Mucosa of rectum (tissue), 2 donors: ENCODE data around the gene GPR146.

Source experiments
- H3K27ac ChIP-seq, 2 donors: one replicate each; pipeline ENCODE4 v1.7.0; 2013; ENCODE audit warnings: inconsistent platforms in 2 of 2, low read depth in 2 of 2, low read length in 2 of 2
- H3K27me3 ChIP-seq, 2 donors: one replicate each; pipeline ENCODE4 v1.7.0; 2013; ENCODE audit warnings: low read length in 2 of 2; ENCODE audit not compliant: control insufficient read depth in 2 of 2, insufficient read depth in 2 of 2
- H3K36me3 ChIP-seq, 2 donors: one replicate each; pipeline ENCODE4 v1.7.0; 2013; ENCODE audit warnings: low read length in 2 of 2; ENCODE audit not compliant: control insufficient read depth in 2 of 2, insufficient read depth in 2 of 2
- H3K4me1 ChIP-seq, 2 donors: one replicate each; pipeline ENCODE4 v1.7.0; 2013; ENCODE audit warnings: low read length in 2 of 2, mild to moderate bottlenecking in 1 of 2; ENCODE audit not compliant: control insufficient read depth in 2 of 2, insufficient read depth in 2 of 2
- H3K4me3 ChIP-seq, 2 donors: one replicate each; pipeline ENCODE4 v1.7.0; 2013; ENCODE audit warnings: low read length in 2 of 2
- H3K9ac ChIP-seq, 2 donors: one replicate each; pipeline ENCODE4 v1.7.0; 2013; ENCODE audit warnings: low read length in 2 of 2, low read depth in 1 of 2, mild to moderate bottlenecking in 1 of 2
- H3K9me3 ChIP-seq, 2 donors: one replicate each; pipeline ENCODE4 v1.7.0; 2013; ENCODE audit warnings: low read length in 2 of 2; ENCODE audit not compliant: control insufficient read depth in 2 of 2
- donor health status: healthy.
- donor health status: Normal muscosa, but diverticular disease.

GPR146 gene

GRCh38 chr7:1093916-1094508, 49.7 kb downstream of the GPR146 start:
- H3K36me3 ChIP-seq = peaks cover 8 to 11% of the 10 kb centered on the region in 2 donors
- no peaks in the 10 kb centered on the region for H3K4me1 ChIP-seq
- no peaks in the 10 kb centered on the region for H3K9me3 ChIP-seq
- H3K27ac ChIP-seq = no peak overlapping the region
- H3K4me3 ChIP-seq = no peak overlapping the region
- no peak overlapping the region for H3K9ac ChIP-seq
- no peaks in the 10 kb centered on the region for H3K27me3 ChIP-seq

GRCh38 chr7:1094870-1095269, 50.5 kb downstream of the GPR146 start:
- Histone ChIP-seq H3K27ac (no peak overlapping the region), H3K27me3 (no peaks in the 10 kb centered on the region), H3K36me3 (peaks cover 11% of the 10 kb centered on the region in 2 donors), H3K9ac (no peak overlapping the region), H3K4me1 (no peaks in the 10 kb centered on the region), H3K4me3 (no peak overlapping the region), H3K9me3 (no peaks in the 10 kb centered on the region)

- Histone ChIP-seq H3K36me3 (peaks cover 11% of the 10 kb centered on the region in 2 donors), H3K27me3 (no peaks in the 10 kb centered on the region), H3K9ac (no peak overlapping the region), H3K4me1 (no peaks in the 10 kb centered on the region), H3K9me3 (no peaks in the 10 kb centered on the region), H3K27ac (no peak overlapping the region), H3K4me3 (no peak overlapping the region)
Observed at GRCh38 chr7:1095621-1096155, 51.3 kb downstream of the GPR146 start.

GRCh38 chr7:1096156-1097119, 52.1 kb downstream of the GPR146 start:
- H3K4me1 ChIP-seq = no peaks in the 10 kb centered on the region
- H3K36me3 ChIP-seq = peaks cover 11% of the 10 kb centered on the region in 2 donors
- H3K9me3 ChIP-seq = no peaks in the 10 kb centered on the region
- H3K4me3 ChIP-seq = no peak overlapping the region
- no peak overlapping the region for H3K27ac ChIP-seq
- H3K27me3 ChIP-seq = no peaks in the 10 kb centered on the region
- no peak overlapping the region for H3K9ac ChIP-seq

GRCh38 chr7:1097120-1097504, 52.8 kb downstream of the GPR146 start:
- Histone ChIP-seq H3K4me3 (no peak overlapping the region), H3K27me3 (no peaks in the 10 kb centered on the region), H3K9ac (no peak overlapping the region), H3K9me3 (no peaks in the 10 kb centered on the region), H3K36me3 (peaks cover 5 to 7% of the 10 kb centered on the region in 2 donors), H3K27ac (no peak overlapping the region), H3K4me1 (no peaks in the 10 kb centered on the region)

GRCh38 chr7:1098243-1099153, 54.2 kb downstream of the GPR146 start:
- no peak overlapping the region for H3K9ac ChIP-seq
- H3K27me3 ChIP-seq = no peaks in the 10 kb centered on the region
- H3K36me3 ChIP-seq = peaks cover 0 to 6% of the 10 kb centered on the region in 2 donors
- no peak overlapping the region for H3K27ac ChIP-seq
- no peak overlapping the region for H3K4me3 ChIP-seq
- no peaks in the 10 kb centered on the region for H3K9me3 ChIP-seq
- H3K4me1 ChIP-seq = no peaks in the 10 kb centered on the region

GRCh38 chr7:1099154-1099542, 54.8 kb downstream of the GPR146 start:
- no peak overlapping the region for H3K9ac ChIP-seq
- peaks cover 0 to 6% of the 10 kb centered on the region in 2 donors for H3K36me3 ChIP-seq
- no peak overlapping the region for H3K4me3 ChIP-seq
- no peaks in the 10 kb centered on the region for H3K9me3 ChIP-seq
- no peaks in the 10 kb centered on the region for H3K27me3 ChIP-seq
- H3K4me1 ChIP-seq = peaks cover 0 to 4% of the 10 kb centered on the region in 2 donors
- no peak overlapping the region for H3K27ac ChIP-seq

GRCh38 chr7:1099637-1100036, 55.3 kb downstream of the GPR146 start:
- Histone ChIP-seq H3K36me3 (peaks cover 0 to 6% of the 10 kb centered on the region in 2 donors), H3K4me1 (peaks cover 0 to 4% of the 10 kb centered on the region in 2 donors), H3K9ac (no peak overlapping the region), H3K4me3 (no peak overlapping the region), H3K27me3 (no peaks in the 10 kb centered on the region), H3K27ac (no peak overlapping the region), H3K9me3 (no peaks in the 10 kb centered on the region)

GRCh38 chr7:1100386-1100785, 56.0 kb downstream of the GPR146 start:
- Histone ChIP-seq H3K27me3 (no peaks in the 10 kb centered on the region), H3K9ac (no peak overlapping the region), H3K4me3 (no peak overlapping the region), H3K27ac (no peak overlapping the region), H3K9me3 (no peaks in the 10 kb centered on the region), H3K36me3 (peaks cover 0 to 6% of the 10 kb centered on the region in 2 donors), H3K4me1 (peaks cover 0 to 4% of the 10 kb centered on the region in 2 donors)
